Type B pancreatic cell (in vitro differentiated cells): ENCODE data around the gene SLC30A5. TPM values are rescaled to one million over a fixed set of nuclear protein-coding genes. Genes with fewer than 3 reads are reported as not detected.

ENCODE experiments used
- DNase-seq: peaks from one replicate; pipeline ENCODE4 v3.0.0; 2021; ENCODE audit warnings: mixed read lengths; ENCODE audit not compliant: unreplicated experiment; ENCODE audit errors: extremely low spot score
- H3K27ac Mint-ChIP-seq: 2 replicates; pipeline ENCODE4 v1.8.0; 2021; ENCODE audit warnings: mild to moderate bottlenecking, mixed read lengths
- H3K27me3 Mint-ChIP-seq: 2 replicates; pipeline ENCODE4 v1.8.0; 2021; ENCODE audit warnings: mixed read lengths
- H3K36me3 Mint-ChIP-seq: 2 replicates; pipeline ENCODE4 v1.8.0; 2021; ENCODE audit warnings: mixed read lengths
- H3K4me1 Mint-ChIP-seq: one replicate; pipeline ENCODE4 v1.8.0; 2021; ENCODE audit warnings: mixed read lengths; ENCODE audit not compliant: unreplicated experiment
- H3K4me3 Mint-ChIP-seq: 2 replicates; pipeline ENCODE4 v1.8.0; 2021; ENCODE audit warnings: mild to moderate bottlenecking, mixed read lengths
- H3K9me3 Mint-ChIP-seq: 2 replicates; pipeline ENCODE4 v1.8.0; 2021; ENCODE audit warnings: mixed read lengths
- CTCF ChIP-seq: fragments of 200-600 bp; sonication (generic); conservative IDR thresholded peaks from 2 replicates; pipeline ENCODE4 v1.5.0; 2021; ENCODE audit warnings: antibody characterized with exemption, mild to moderate bottlenecking
- total RNA-seq: library from RNA; stranded (reverse); gene quantifications from 2 replicates; pipeline ENCODE4 v1.2.1, GENCODE V29; 2021; ENCODE audit warnings: low replicate concordance

Gene SLC30A5
- total RNA-seq, 1 donor from 2014 or later = 57.9 TPM

- Mint-ChIP-seq H3K9me3 (peaks cover 10% of the 10 kb centered on the region), H3K4me3 (no peak overlapping the region), H3K36me3 (peaks cover 31% of the 10 kb centered on the region), H3K4me1 (peaks cover 19% of the 10 kb centered on the region), H3K27ac (no peak overlapping the region), H3K27me3 (no peaks in the 10 kb centered on the region)
- TF ChIP-seq CTCF = no peak
- DNase-seq = no peak
Observed at GRCh38 chr5:69170495-69170894, 76.7 kb downstream of the SLC30A5 start.

GRCh38 chr5:69170969-69171368 lies 77.2 kb downstream of the SLC30A5 start:
- Mint-ChIP-seq H3K27me3 (no peaks in the 10 kb centered on the region), H3K4me3 (no peak overlapping the region), H3K9me3 (peaks cover 7% of the 10 kb centered on the region), H3K27ac (no peak overlapping the region), H3K4me1 (peaks cover 19% of the 10 kb centered on the region), H3K36me3 (peaks cover 31% of the 10 kb centered on the region)
- no peak for TF ChIP-seq CTCF
- no peak for DNase-seq

Other genes starting within 250 kb of the SLC30A5 start
- gene CCNB1, start 73.1 kb downstream of the SLC30A5 start, total RNA-seq = 66.8 and 169 TPM in 2 replicates
- gene CENPH, start 95.6 kb downstream of the SLC30A5 start, total RNA-seq = 10.2 and 27.0 TPM in 2 replicates
- 27.3 and 35.8 TPM in 2 replicates for gene CDK7, start 140.9 kb downstream of the SLC30A5 start, total RNA-seq
- 5.5 and 6.9 TPM in 2 replicates for gene CCDC125, start 238.8 kb downstream of the SLC30A5 start, total RNA-seq